HepG2 (cell line): Measurements from ENCODE around the gene TACC3. TPM values are rescaled to one million over a fixed set of nuclear protein-coding genes. Genes with fewer than 3 reads are reported as not detected.

ENCODE experiments used
- ATAC-seq: fragments of 200-7000 bp; cut with Tn5 transposase; 3 replicates; pipeline ENCODE4 v1.9.1; 2020; ENCODE audit warnings: mild to moderate bottlenecking, moderate library complexity
- BruUV-seq: library from RNA; stranded (reverse); fragments of 400-500 nt; replicated peaks from 2 replicates; lab custom pipeline; 2021; lab: Mats Ljungman, UMichigan
- CTCF ChIA-PET: fragments of 300-600 bp; formaldehyde crosslinking; extraction: SDS; loops from one replicate; lab custom pipeline; 2021; ENCODE audit warnings: low total read pairs, inconsistent platforms, low intra/inter-chr PET ratio; lab: Yijun Ruan, JAX
- POLR2A ChIA-PET: fragments of 350-600 bp; sonication (Branson Sonifier 250); formaldehyde crosslinking; loops from one replicate; lab custom pipeline; 2020; ENCODE audit warnings: antibody characterized with exemption, inconsistent platforms; lab: Yijun Ruan, JAX
- DNase-seq: peaks from one replicate; pipeline ENCODE4 v3.0.0-alpha.2; 2015; ENCODE audit warnings: low spot score
- FAIRE-seq: peaks from 3 replicates; lab custom pipeline; 2011; peaks lifted over from hg19 to GRCh38; lab: Jason Lieb, UNC
- H2AFZ ChIP-seq: one replicate; pipeline ENCODE4 v1.6.1; 2011; ENCODE audit warnings: low read length, inconsistent platforms
- H3K27ac ChIP-seq: fragments of 300-600 bp; 3 replicates; pipeline ENCODE4 v1.8.0; 2011; ENCODE audit warnings: mixed run types, mild to moderate bottlenecking, mixed read lengths, low read length, inconsistent platforms; ENCODE audit not compliant: insufficient read depth; ENCODE audit errors: extremely low read length
- H3K27me3 ChIP-seq, 2 experiments: fragments of 200-600 bp in 1 of 2; 2 replicates in 1 of 2; 3 replicates in 1 of 2; pipeline versions ENCODE4 v1.6.0 to v1.8.0; 2011; ENCODE audit warnings: low read length in 2 of 2, mild to moderate bottlenecking in 2 of 2, moderate library complexity in 2 of 2, inconsistent platforms in 1 of 2; ENCODE audit not compliant: insufficient read depth in 2 of 2, control insufficient read depth in 1 of 2
- H3K36me3 ChIP-seq, 2 experiments: fragments of 200-600 bp in 1 of 2; replicated peaks in 1 of 2; 2 replicates in 1 of 2; 3 replicates in 1 of 2; pipeline versions ENCODE4 v1.5.1 to v1.8.0; 2011; ENCODE audit warnings: low read length in 2 of 2, inconsistent platforms in 1 of 2; ENCODE audit not compliant: insufficient read depth in 2 of 2, control insufficient read depth in 1 of 2
- H3K4me1 ChIP-seq: 2 replicates; pipeline ENCODE4 v1.5.1; 2012; ENCODE audit warnings: low read length, inconsistent platforms; ENCODE audit not compliant: insufficient read depth
- H3K4me2 ChIP-seq: 2 replicates; pipeline ENCODE4 v1.6.0; 2011; ENCODE audit warnings: low read depth, low read length, inconsistent platforms
- H3K4me3 ChIP-seq, 3 experiments: fragments of 200-600 bp in 1 of 3; sonication (generic), shearing (Covaris generic) in 1 of 3; replicated peaks in 1 of 3; 2 replicates each; pipeline ENCODE4 v1.5.1; 2011 to 2016; ENCODE audit warnings: low read length in 3 of 3, inconsistent platforms in 2 of 3, low read depth in 2 of 3, mild to moderate bottlenecking in 2 of 3, control low read depth in 1 of 3, mixed read lengths in 1 of 3; ENCODE audit not compliant: insufficient read depth in 1 of 3
- H3K79me2 ChIP-seq: one replicate; pipeline ENCODE4 v1.6.1; 2011; ENCODE audit warnings: low read length, inconsistent platforms; ENCODE audit not compliant: insufficient read depth
- H3K9ac ChIP-seq: 2 replicates; pipeline ENCODE4 v1.6.0; 2011; ENCODE audit warnings: mild to moderate bottlenecking, low read depth, low read length, inconsistent platforms; ENCODE audit not compliant: insufficient read depth
- H3K9me3 ChIP-seq: 2 replicates; pipeline ENCODE4 v1.5.1; 2012; ENCODE audit warnings: mild to moderate bottlenecking, low read length
- H4K20me1 ChIP-seq: 2 replicates; pipeline ENCODE4 v1.6.0; 2011; ENCODE audit warnings: inconsistent platforms, mild to moderate bottlenecking, low read length, moderate library complexity; ENCODE audit not compliant: insufficient read depth
- MAFG ChIP-seq: sonication (generic); formaldehyde crosslinking; IDR thresholded peaks from 2 replicates; pipeline ENCODE4 v1.5.1; 2020; ENCODE audit warnings: mild to moderate bottlenecking, missing genetic modification reagents
- MAX ChIP-seq: IDR thresholded peaks from 2 replicates; pipeline ENCODE4 v1.6.1; 2012; ENCODE audit warnings: inconsistent platforms
- NFKB2 ChIP-seq: sonication (generic); formaldehyde crosslinking; IDR thresholded peaks from 2 replicates; pipeline ENCODE4 v1.4.0; 2020; ENCODE audit warnings: missing genetic modification reagents, borderline replicate concordance
- SP5 ChIP-seq: IDR thresholded peaks from 2 replicates; pipeline ENCODE4 v1.6.1; 2016; ENCODE audit warnings: low read depth, borderline replicate concordance
- TEAD2 ChIP-seq: sonication (generic); formaldehyde crosslinking; IDR thresholded peaks from 2 replicates; pipeline ENCODE4 v1.9.0; 2021; ENCODE audit warnings: missing genetic modification reagents
- ZNF224 ChIP-seq: sonication (generic); formaldehyde crosslinking; IDR thresholded peaks from 2 replicates; pipeline ENCODE4 v1.5.0; 2020; ENCODE audit warnings: mild to moderate bottlenecking, missing genetic modification reagents
- ZNF510 ChIP-seq: sonication (generic); formaldehyde crosslinking; IDR thresholded peaks from 2 replicates; pipeline ENCODE4 v1.4.0; 2020; ENCODE audit warnings: low read depth, mild to moderate bottlenecking, missing genetic modification reagents
- ZNF879 ChIP-seq: sonication (generic); formaldehyde crosslinking; IDR thresholded peaks from 2 replicates; pipeline ENCODE4 v1.8.1; 2023; ENCODE audit warnings: missing genetic modification reagents
- WGBS: methylation state at CpG from one replicate; pipeline ENCODE4 v1.1.6; 2017; ENCODE audit warnings: low lambda C conversion rate; 5-methylcytosine and 5-hydroxymethylcytosine counted together
- in situ Hi-C: cut with HindIII; loops from 2 replicates; pipeline ENCODE4 v1.10.0; 2017; ENCODE audit warnings: low pct_unique_long_range_greater_than_20kb; ENCODE audit not compliant: extremely low pct_ligation_motif_present
- intact Hi-C: fragments of 100-400 bp; cut with micrococcal nuclease; formaldehyde crosslinking; loops from one replicate; pipeline ENCODE4 v1.10.0; 2022; ENCODE audit not compliant: unreplicated experiment
- polyA plus RNA-seq, 8 experiments: library from polyadenylated mRNA; depleted of rRNA in 3 of 8; stranded (reverse) in 7 of 8; unstranded in 1 of 8; fragments of >200 nt; fragmentation: Illumina TruSeq in 4 of 8; extraction: Trizol in 4 of 8; gene quantifications; 2 replicates each; pipeline versions ENCODE4 v1.2.1 to v1.2.3, GENCODE V29; 2011 to 2016; ENCODE audit warnings: low read depth in 4 of 8, missing spikeins in 1 of 8, mixed read lengths in 1 of 8; ENCODE audit not compliant: insufficient read depth in 1 of 8
- total RNA-seq, 5 experiments: library from RNA; depleted of rRNA; stranded (reverse); fragments of >200 nt; fragmentation: Illumina TruSeq; extraction: Trizol; gene quantifications; 2 replicates each; pipeline ENCODE4 v1.2.3, GENCODE V29; 2016; ENCODE audit warnings: low read depth in 1 of 5
- TF ChIP-seq, protein P1 (sequence below): sonication (generic); formaldehyde crosslinking; IDR thresholded peaks from 2 replicates; pipeline ENCODE4 v1.4.0; 2020; ENCODE audit warnings: missing genetic modification reagents

TACC3 gene
- total and polyA plus RNA-seq, 2 of the 13 experiments (the other 11 are each of a cell fraction or from before 2014, with no cell fraction given) = 20.3 to 21.2 TPM

GRCh38 chr4:1711055-1711570 is 10.2 kb upstream of the TACC3 start:
- Histone ChIP-seq H3K4me3 (peak overlapping the region; percentile 87 to 95 (median 91)), H3K4me2 (peak overlapping the region; percentile 99), H4K20me1 (peaks cover 6% of the 10 kb centered on the region; the same call in 1 of the 2 replicates), H3K79me2 (peaks cover 62% of the 10 kb centered on the region), H3K4me1 (peaks cover 59% of the 10 kb centered on the region), H3K9me3 (no peaks in the 10 kb centered on the region), H3K27me3 (no peaks in the 10 kb centered on the region), H2AFZ (no peak overlapping the region), H3K36me3 (peaks cover 3 to 5% of the 10 kb centered on the region in 2 experiments; a peak in 4 of 5 replicates), H3K27ac (peak overlapping the region; percentile 99), H3K9ac (peak overlapping the region; percentile 98)
- ATAC-seq (no peak), DNase-seq (no peak), FAIRE-seq (no peak)
- WGBS = 11% methylated on average over 22 of the region's 22 CpGs
- intact Hi-C loops (no loop called here), in situ Hi-C loops (no loop called here)
- CTCF ChIA-PET = interaction anchor here (1.6 kb wide), 1 partner anchor 18 kb away, joined by 3 read pairs; no protein-coding TSS in a partner anchor
- TF ChIP-seq MAX (peak; percentile 52), ZNF879 (CRISPR knock-in tag) (no peak), TEAD2 (CRISPR knock-in tag) (no peak), ZNF224 (CRISPR knock-in tag) (0 out of 2 replicates have a peak, but pooled peaks have one; percentile 21), SP5 (CRISPR knock-in tag) (no peak), ZNF510 (0 out of 2 replicates have a peak, but pooled peaks have one; percentile 39), MAFG (no peak), NFKB2 (CRISPR knock-in tag) (0 out of 2 replicates have a peak, but pooled peaks have one; percentile 8)
- TF ChIP-seq, protein P1, sequence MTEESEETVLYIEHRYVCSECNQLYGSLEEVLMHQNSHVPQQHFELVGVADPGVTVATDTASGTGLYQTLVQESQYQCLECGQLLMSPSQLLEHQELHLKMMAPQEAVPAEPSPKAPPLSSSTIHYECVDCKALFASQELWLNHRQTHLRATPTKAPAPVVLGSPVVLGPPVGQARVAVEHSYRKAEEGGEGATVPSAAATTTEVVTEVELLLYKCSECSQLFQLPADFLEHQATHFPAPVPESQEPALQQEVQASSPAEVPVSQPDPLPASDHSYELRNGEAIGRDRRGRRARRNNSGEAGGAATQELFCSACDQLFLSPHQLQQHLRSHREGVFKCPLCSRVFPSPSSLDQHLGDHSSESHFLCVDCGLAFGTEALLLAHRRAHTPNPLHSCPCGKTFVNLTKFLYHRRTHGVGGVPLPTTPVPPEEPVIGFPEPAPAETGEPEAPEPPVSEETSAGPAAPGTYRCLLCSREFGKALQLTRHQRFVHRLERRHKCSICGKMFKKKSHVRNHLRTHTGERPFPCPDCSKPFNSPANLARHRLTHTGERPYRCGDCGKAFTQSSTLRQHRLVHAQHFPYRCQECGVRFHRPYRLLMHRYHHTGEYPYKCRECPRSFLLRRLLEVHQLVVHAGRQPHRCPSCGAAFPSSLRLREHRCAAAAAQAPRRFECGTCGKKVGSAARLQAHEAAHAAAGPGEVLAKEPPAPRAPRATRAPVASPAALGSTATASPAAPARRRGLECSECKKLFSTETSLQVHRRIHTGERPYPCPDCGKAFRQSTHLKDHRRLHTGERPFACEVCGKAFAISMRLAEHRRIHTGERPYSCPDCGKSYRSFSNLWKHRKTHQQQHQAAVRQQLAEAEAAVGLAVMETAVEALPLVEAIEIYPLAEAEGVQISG = 0 out of 2 replicates have a peak, but pooled peaks have one; percentile 8
- POLR2A ChIA-PET = interaction anchor here (1.4 to 1.7 kb wide), 2 partner anchors 10 to 65 kb away, joined by 4 to 31 read pairs; partner anchors contain the start of genes TACC3 and TMEM129
- no TSS peak for BruUV-seq
